ENCODE measurements around the gene ABHD12.

GRCh38 chr20:25382704-25383370 is 7.8 kb downstream of the ABHD12 start:
- TF ChIP-seq CTCF (IDR thresholded peaks at IDR 0.05; ENCODE audit: poor library complexity) (no peak), EZH2phosphoT487 (IDR thresholded peaks at IDR 0.05; ENCODE audit: low read depth, severe bottlenecking, unreplicated experiment) (no peak)
